ENCODE results near the gene EFCAB6.

EFCAB6 gene

GRCh38 chr22:43540529-43540923 is 271.6 kb downstream of the EFCAB6 start:
- Histone ChIP-seq H3K36me3 (ENCODE audit: insufficient read depth, low read length) (no peaks in the 10 kb centered on the region), H3K4me1 (ENCODE audit: insufficient read depth, low read length) (no peaks in the 10 kb centered on the region), H3K4me3 (ENCODE audit: low read length) (no peak overlapping the region), H3K9ac (ENCODE audit: low read depth, low read length) (no peak overlapping the region), H3K27me3 (ENCODE audit: insufficient read depth, low read length) (no peaks in the 10 kb centered on the region), H3K9me3 (ENCODE audit: insufficient read depth, low read depth, low read length) (peaks cover 9% of the 10 kb centered on the region; the same call in 1 of the 2 replicates), H3K27ac (ENCODE audit: low read depth, low read length) (no peak overlapping the region)
- WGBS: 84% methylated on average over 4 of the region's 4 CpGs

DNA sequence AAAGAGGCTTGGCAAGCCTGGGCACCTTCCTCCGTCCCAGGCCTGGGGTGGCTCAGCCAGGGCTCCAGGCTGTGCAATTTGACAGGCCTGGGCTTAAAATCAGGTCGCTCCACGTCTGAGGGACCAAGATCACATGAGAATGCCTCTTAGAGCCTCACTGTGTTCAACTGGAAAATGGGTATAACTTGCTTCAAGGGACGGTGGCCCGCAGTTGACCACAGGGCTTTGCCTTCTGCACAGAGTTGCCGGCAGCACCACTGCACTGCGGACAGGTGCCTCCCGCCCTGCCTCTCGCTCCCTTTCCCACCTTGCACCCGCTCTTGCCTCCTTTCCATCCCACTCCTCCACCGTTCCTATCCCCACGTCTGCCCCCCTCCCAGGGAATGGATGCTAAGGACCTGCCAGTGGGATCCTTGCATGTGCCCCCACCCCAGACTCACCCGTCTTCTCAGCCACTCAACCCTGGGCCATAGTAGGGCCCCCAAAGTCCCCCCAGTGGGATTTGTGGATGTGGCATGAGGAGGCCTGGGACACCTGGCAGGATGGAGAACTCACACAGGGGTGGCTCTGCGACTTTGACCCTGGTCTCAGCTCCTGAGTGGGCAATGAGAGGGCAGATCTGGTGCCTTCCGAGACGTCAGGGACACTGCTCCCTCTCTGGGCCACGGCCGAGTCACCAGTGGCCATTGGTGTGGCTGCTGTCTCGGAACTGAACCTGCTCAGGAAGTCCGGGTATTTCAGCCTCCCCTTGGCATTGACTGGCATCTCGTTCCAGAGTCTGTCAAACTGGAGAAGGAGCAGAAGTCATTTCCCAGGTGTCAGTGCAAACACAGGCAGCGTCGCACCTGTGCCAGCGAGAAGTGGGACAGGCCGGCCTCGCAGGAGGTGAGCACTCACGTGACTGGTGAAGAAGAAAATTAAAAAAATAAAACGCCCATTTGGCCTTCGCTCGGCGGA is 272.3 kb downstream of the EFCAB6 start:
- H3K27me3 ChIP-seq (ENCODE audit: insufficient read depth, low read length): no peaks in the 10 kb centered on the region
- no peak overlapping the region for H3K4me3 ChIP-seq (ENCODE audit: low read length)
- peaks cover 9% of the 10 kb centered on the region; the same call in 1 of the 2 replicates for H3K9me3 ChIP-seq (ENCODE audit: insufficient read depth, low read depth, low read length)
- H3K36me3 ChIP-seq (ENCODE audit: insufficient read depth, low read length): no peaks in the 10 kb centered on the region
- 93% methylated on average over 30 of the region's 31 CpGs for WGBS
- H3K4me1 ChIP-seq (ENCODE audit: insufficient read depth, low read length): no peaks in the 10 kb centered on the region
- H3K9ac ChIP-seq (ENCODE audit: low read depth, low read length): no peak overlapping the region
- no peak overlapping the region for H3K27ac ChIP-seq (ENCODE audit: low read depth, low read length)

- no peaks in the 10 kb centered on the region for H3K4me1 ChIP-seq (ENCODE audit: insufficient read depth, low read length)
- peaks cover 9% of the 10 kb centered on the region; the same call in 1 of the 2 replicates for H3K9me3 ChIP-seq (ENCODE audit: insufficient read depth, low read depth, low read length)
- H3K27me3 ChIP-seq (ENCODE audit: insufficient read depth, low read length): no peaks in the 10 kb centered on the region
- no peak overlapping the region for H3K27ac ChIP-seq (ENCODE audit: low read depth, low read length)
- no peaks in the 10 kb centered on the region for H3K36me3 ChIP-seq (ENCODE audit: insufficient read depth, low read length)
- no peak overlapping the region for H3K4me3 ChIP-seq (ENCODE audit: low read length)
- 89% methylated on average over 14 of the region's 14 CpGs for WGBS
- no peak overlapping the region for H3K9ac ChIP-seq (ENCODE audit: low read depth, low read length)
These were observed 275.0 kb downstream of the EFCAB6 start for GRCh38 chr22:43537019-43537585.

GRCh38 chr22:43535741-43536140 is 276.4 kb downstream of the EFCAB6 start:
- H3K4me3 ChIP-seq (ENCODE audit: low read length): no peak overlapping the region
- no peak overlapping the region for H3K9ac ChIP-seq (ENCODE audit: low read depth, low read length)
- no peaks in the 10 kb centered on the region for H3K36me3 ChIP-seq (ENCODE audit: insufficient read depth, low read length)
- peaks cover 9% of the 10 kb centered on the region; the same call in 1 of the 2 replicates for H3K9me3 ChIP-seq (ENCODE audit: insufficient read depth, low read depth, low read length)
- H3K27ac ChIP-seq (ENCODE audit: low read depth, low read length): no peak overlapping the region
- H3K4me1 ChIP-seq (ENCODE audit: insufficient read depth, low read length): no peaks in the 10 kb centered on the region
- WGBS: 93% methylated on average over 5 of the region's 5 CpGs
- H3K27me3 ChIP-seq (ENCODE audit: insufficient read depth, low read length): no peaks in the 10 kb centered on the region

DNA sequence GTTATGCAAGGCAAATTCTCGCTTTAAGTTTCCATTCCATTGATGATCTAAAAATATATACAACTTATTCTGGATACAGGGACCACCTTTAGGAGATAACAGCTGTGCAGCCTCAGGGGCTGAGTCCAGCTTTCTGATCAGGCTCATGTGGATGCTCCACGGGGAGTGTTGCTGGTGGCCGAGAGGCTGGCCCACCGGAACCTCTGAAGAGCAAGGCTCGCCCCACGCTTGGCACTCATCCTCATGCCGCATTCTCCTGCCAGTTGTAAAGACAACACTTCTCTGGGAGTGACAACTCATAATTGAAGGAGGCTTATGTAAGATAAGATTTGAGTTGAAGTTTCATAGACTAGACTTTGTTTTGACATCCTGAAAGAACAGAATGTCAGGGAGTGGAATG is 276.8 kb downstream of the EFCAB6 start:
- Histone ChIP-seq H3K4me3 (ENCODE audit: low read length) (no peak overlapping the region), H3K4me1 (ENCODE audit: insufficient read depth, low read length) (no peaks in the 10 kb centered on the region), H3K27ac (ENCODE audit: low read depth, low read length) (no peak overlapping the region), H3K9me3 (ENCODE audit: insufficient read depth, low read depth, low read length) (peaks cover 9% of the 10 kb centered on the region; the same call in 1 of the 2 replicates), H3K9ac (ENCODE audit: low read depth, low read length) (no peak overlapping the region), H3K27me3 (ENCODE audit: insufficient read depth, low read length) (no peaks in the 10 kb centered on the region), H3K36me3 (ENCODE audit: insufficient read depth, low read length) (no peaks in the 10 kb centered on the region)
- WGBS: 95% methylated on average over 7 of the region's 7 CpGs

GRCh38 chr22:43534916-43535315 is 277.2 kb downstream of the EFCAB6 start:
- WGBS: 95% methylated on average over 6 of the region's 6 CpGs
- Histone ChIP-seq H3K9ac (ENCODE audit: low read depth, low read length) (no peak overlapping the region), H3K27me3 (ENCODE audit: insufficient read depth, low read length) (no peaks in the 10 kb centered on the region), H3K36me3 (ENCODE audit: insufficient read depth, low read length) (no peaks in the 10 kb centered on the region), H3K27ac (ENCODE audit: low read depth, low read length) (no peak overlapping the region), H3K4me3 (ENCODE audit: low read length) (no peak overlapping the region), H3K9me3 (ENCODE audit: insufficient read depth, low read depth, low read length) (peaks cover 9% of the 10 kb centered on the region; the same call in 1 of the 2 replicates), H3K4me1 (ENCODE audit: insufficient read depth, low read length) (no peaks in the 10 kb centered on the region)

DNA sequence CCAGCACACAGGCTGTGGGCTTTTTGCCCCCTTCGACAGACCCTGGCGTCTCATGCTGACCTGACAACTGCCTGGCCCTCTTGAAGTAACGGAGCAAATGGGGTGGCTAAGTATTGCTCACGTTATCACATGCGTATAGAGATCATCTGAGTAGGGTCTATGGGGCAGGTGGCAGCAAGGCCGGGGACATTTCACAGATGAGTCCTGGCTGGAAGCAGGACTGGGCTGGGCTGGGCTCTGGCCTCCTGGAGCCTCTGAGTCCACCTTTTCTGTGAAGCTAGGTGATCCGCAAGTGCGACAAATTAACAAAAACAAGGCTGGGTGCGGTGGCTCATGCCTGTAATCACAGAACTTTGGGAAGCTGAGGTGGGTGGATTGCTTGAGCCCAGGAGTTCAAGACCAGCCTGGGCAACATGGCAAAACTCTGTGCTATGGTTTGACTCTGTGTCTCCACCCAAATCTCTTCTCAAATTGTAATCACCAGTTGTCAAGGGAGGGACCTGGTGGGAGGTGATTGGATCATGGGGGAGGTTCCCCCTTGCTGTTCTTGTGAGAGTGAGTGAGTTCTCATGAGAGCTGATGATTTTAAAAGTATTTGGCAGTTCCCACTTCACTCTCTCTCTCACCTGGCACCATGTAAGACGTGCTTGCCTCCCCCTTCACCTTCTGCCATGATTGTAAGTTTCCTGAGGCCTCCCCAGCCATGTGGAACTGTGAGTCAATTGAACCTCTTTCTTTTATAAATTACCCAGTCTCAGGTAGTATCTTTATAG is 278.3 kb downstream of the EFCAB6 start:
- no peak overlapping the region for H3K4me3 ChIP-seq (ENCODE audit: low read length)
- 94% methylated on average over 10 of the region's 10 CpGs for WGBS
- H3K9ac ChIP-seq (ENCODE audit: low read depth, low read length): no peak overlapping the region
- H3K27ac ChIP-seq (ENCODE audit: low read depth, low read length): no peak overlapping the region
- no peaks in the 10 kb centered on the region for H3K36me3 ChIP-seq (ENCODE audit: insufficient read depth, low read length)
- no peaks in the 10 kb centered on the region for H3K4me1 ChIP-seq (ENCODE audit: insufficient read depth, low read length)
- no peaks in the 10 kb centered on the region for H3K27me3 ChIP-seq (ENCODE audit: insufficient read depth, low read length)
- H3K9me3 ChIP-seq (ENCODE audit: insufficient read depth, low read depth, low read length): peaks cover 9% of the 10 kb centered on the region; the same call in 1 of the 2 replicates

GRCh38 chr22:43533156-43533530 is 279.0 kb downstream of the EFCAB6 start:
- Histone ChIP-seq H3K4me3 (ENCODE audit: low read length) (no peak overlapping the region), H3K27me3 (ENCODE audit: insufficient read depth, low read length) (no peaks in the 10 kb centered on the region), H3K4me1 (ENCODE audit: insufficient read depth, low read length) (no peaks in the 10 kb centered on the region), H3K9me3 (ENCODE audit: insufficient read depth, low read depth, low read length) (peaks cover 9% of the 10 kb centered on the region; the same call in 1 of the 2 replicates), H3K27ac (ENCODE audit: low read depth, low read length) (no peak overlapping the region), H3K9ac (ENCODE audit: low read depth, low read length) (no peak overlapping the region), H3K36me3 (ENCODE audit: insufficient read depth, low read length) (no peaks in the 10 kb centered on the region)
- WGBS: 100% methylated on average over 3 of the region's 3 CpGs

- 95% methylated on average over 17 of the region's 17 CpGs for WGBS
- H3K4me1 ChIP-seq (ENCODE audit: insufficient read depth, low read length): no peaks in the 10 kb centered on the region
- no peak overlapping the region for H3K27ac ChIP-seq (ENCODE audit: low read depth, low read length)
- no peak overlapping the region for H3K9ac ChIP-seq (ENCODE audit: low read depth, low read length)
- H3K9me3 ChIP-seq (ENCODE audit: insufficient read depth, low read depth, low read length): peaks cover 9% of the 10 kb centered on the region; the same call in 1 of the 2 replicates
- no peak overlapping the region for H3K4me3 ChIP-seq (ENCODE audit: low read length)
- H3K36me3 ChIP-seq (ENCODE audit: insufficient read depth, low read length): no peaks in the 10 kb centered on the region
- H3K27me3 ChIP-seq (ENCODE audit: insufficient read depth, low read length): no peaks in the 10 kb centered on the region
These were observed 279.6 kb downstream of the EFCAB6 start for GRCh38 chr22:43532301-43533155.

GRCh38 chr22:43531651-43532050 is 280.5 kb downstream of the EFCAB6 start:
- peaks cover 3% of the 10 kb centered on the region; the same call in 1 of the 2 replicates for H3K9me3 ChIP-seq (ENCODE audit: insufficient read depth, low read depth, low read length)
- H3K4me3 ChIP-seq (ENCODE audit: low read length): no peak overlapping the region
- WGBS: 90% methylated on average over 4 of the region's 4 CpGs
- no peaks in the 10 kb centered on the region for H3K27me3 ChIP-seq (ENCODE audit: insufficient read depth, low read length)
- no peaks in the 10 kb centered on the region for H3K4me1 ChIP-seq (ENCODE audit: insufficient read depth, low read length)
- H3K27ac ChIP-seq (ENCODE audit: low read depth, low read length): no peak overlapping the region
- no peaks in the 10 kb centered on the region for H3K36me3 ChIP-seq (ENCODE audit: insufficient read depth, low read length)
- no peak overlapping the region for H3K9ac ChIP-seq (ENCODE audit: low read depth, low read length)
